Stimulated activated CD8-positive, alpha-beta memory T cell treated with anti-CD3 and anti-CD28 coated beads, Interleukin-7, amount 100 ng/mL, for 4 hours (primary cell): ENCODE measurements around the gene TIPIN.
A peak's percentile ranks its signal among the peaks of the same experiment; 100 is the strongest.

Experiments used
- DNase-seq, 2 donors: peaks; one replicate each; pipeline ENCODE4 v3.0.0-alpha.2; 2020; ENCODE audit warnings: low read depth in 2 of 2

Gene TIPIN

DNA sequence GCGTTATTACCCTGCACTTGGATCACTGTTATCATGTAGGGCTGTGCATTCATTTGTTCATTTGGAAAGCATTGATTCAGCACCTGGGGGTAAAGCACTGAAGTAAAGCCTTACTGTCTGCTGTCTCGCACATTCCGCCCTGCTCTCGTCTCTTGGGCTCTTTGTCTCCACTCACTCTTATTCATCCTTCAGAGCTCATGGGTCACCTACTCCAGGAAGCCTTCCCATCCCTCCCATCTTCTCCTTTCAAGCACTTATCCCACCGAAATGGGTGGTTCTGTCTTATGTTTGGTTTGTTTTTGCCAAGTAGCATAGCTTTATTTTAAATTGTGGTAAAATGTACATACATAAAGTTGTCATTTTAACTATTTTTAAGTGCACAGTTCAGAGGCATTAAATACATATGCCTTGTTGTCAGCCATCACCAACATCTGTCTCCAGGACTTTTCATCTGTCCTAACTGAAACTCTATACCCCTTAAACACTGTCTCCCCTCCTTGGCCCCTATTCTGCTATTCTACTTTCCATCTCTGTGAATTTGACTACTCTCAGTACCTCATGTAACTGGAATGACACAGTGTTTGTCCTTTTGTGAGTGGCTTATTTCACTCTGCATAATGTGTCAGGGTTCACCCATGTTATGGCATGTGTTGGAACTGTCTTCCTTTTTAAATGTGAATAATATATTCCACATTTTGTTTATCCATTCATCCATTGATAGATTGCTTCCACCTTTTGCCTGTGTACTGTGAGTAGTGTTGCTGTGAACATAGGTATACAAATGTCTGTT lies 53.8 kb downstream of the TIPIN start:
- no peak for DNase-seq

DNA sequence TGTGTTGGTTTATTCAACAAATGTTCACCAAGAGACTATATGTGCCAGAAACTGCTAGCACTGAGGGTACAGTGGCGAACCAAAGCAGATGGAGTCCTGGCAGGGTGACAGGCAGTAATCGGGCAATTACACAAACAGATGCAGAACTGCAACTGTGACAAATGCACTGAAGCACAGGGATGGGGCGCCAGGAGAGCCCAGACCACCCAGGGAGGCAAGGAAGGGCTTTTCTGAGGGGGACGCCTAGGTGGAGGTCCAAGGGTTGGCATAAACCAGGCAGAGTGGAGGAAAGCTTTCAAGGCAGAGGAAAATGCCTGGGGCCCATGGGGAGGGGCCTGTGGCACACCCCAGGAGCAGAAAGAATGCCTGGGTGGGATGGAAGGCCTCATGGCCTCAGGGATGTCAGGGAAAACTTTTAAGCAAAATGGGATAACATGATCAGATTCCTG lies 57.7 kb downstream of the TIPIN start:
- DNase-seq = no peak

- no peak for DNase-seq
Observed at GRCh38 chr15:66296186-66296585, 60.3 kb downstream of the TIPIN start.

- DNase-seq = no peak
Observed at GRCh38 chr15:66294932-66295235, 61.6 kb downstream of the TIPIN start.

- DNase-seq = no peak
Observed at GRCh38 chr15:66294157-66294931, 62.1 kb downstream of the TIPIN start.

DNA sequence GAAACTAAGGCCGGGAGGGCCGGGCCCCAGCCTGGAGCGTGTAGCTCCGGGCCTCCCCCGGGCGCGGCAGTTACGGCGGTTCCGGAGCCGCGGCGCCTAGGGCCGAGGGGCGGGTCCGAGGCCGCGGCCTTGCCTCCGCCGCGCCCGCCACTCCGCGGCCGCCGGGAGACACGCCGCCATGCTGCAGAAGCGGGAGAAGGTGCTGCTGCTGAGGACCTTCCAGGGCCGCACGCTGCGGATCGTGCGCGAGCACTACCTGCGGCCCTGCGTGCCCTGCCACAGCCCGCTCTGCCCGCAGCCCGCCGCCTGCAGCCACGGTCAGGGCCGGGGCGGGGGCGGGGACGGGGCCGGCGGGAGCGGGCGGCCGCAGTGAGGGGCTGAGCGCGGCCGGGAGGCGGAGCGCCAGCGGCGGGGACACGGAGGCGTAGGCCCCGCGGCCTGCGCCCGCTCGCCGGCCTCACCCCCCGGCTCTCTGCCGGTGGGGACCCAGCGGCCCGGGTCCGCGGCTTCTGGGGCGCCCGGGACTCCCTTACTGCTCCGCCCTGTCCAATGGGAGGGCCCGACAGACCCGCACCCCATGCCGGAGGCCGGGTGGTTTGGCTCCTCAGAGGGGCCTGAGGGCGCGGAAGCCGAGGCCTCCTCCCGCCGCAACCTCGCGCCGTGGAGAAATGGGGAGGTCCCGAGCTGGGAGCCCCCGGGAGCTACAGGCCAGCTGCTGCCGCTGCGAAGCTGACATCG lies 62.9 kb downstream of the TIPIN start, which contains the start of gene DIS3L:
Gene DIS3L (plus strand): TSS at position 150 of the 738 bp plus-strand sequence. CDS start 29 bp downstream, at position 179.
- DNase-seq = peak; percentile 12 to 52

DNA sequence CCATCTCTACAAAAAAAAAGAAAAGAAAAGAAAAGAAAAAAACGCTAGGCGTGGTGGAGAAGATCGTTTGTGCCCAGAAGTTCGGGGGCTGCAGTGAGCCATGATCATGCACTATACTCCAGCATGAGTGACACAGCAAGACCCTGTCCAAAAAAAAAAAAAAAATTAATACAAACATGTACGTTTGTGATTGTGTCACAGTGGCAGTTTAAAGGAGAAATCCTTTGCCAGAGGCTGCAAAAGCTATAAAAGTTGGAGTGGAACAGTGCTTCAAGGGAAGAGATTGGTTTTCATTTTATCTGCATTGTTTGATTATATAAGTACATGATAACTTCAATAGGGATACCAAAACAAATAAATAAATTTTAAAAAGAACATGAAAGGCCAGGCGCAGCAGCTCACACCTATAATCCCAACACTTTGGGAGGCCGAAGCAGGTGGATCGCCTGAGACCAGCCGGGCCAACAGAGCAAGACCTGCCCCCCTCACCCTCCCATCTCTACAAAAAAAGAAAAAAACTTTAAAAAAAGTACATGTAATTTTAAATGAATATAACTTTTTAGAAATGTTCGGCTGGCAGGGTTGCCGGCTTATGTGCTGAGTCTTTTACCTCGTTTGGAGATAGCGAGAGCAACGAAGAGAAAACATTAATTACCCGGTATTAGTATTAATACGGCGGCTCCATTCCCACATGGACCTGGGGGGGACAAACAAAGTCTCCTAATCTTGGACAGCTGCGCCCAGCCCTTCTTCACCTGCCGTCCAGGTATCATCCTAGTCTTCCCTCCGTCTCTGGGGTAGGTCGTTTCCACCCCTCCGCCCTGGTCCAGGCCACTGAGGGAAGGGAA lies 63.7 kb downstream of the TIPIN start:
- no peak for DNase-seq

DNA sequence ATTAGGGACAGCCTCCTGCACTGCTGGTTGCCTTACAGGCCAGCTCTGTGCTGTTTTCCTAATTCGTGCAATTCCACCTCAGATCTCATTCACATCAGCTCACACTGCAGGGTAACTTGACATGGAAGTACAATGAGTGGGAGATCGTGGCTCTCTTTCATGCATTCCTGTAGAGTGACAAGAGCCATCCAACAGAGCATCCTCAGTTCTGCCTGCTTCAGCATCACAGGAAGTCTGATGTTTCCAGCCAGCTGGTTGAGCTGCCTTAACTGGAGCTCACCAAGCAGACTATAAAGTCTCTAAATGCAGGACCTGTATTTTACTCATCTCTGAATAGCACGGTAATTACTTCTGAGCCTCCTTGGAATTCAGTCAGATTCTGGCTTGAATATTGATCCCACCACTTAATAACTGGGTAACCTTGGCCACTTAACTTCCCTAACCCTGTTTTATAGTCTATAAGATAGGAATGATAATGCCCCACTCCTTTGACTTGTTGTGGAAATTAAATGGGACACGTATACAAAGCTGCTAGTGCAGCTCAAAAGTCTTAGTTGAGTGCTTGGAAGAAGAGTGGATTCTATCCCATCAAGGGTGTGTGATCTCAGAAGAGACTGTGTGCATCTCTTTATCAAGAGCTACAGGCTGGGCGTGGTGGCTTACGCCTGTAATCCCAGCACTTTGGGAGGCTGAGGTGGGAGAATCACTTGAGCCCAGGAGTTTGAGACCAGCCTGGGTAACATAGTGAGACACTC lies 64.5 kb downstream of the TIPIN start:
- DNase-seq = no peak

DNA sequence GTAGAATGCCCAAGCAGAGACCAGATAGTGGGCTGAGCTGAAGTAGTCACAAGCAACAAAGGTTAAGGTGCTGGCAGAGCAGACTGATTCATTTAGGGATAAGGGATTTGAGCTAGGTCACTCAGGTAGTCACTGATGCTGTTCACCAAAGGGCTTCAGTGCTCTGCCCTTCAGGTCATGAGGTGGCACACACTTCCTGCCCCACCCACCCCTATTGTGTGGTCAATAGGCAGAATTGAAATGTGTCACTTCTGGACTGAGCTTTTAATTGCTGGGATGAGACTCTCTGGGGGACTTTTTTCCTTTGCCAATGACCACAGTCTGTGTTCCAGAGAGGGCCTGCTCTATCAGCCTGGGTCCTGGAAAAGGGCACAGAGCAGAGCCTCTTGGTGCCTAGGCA lies 66.0 kb downstream of the TIPIN start:
- no peak for DNase-seq

DNA sequence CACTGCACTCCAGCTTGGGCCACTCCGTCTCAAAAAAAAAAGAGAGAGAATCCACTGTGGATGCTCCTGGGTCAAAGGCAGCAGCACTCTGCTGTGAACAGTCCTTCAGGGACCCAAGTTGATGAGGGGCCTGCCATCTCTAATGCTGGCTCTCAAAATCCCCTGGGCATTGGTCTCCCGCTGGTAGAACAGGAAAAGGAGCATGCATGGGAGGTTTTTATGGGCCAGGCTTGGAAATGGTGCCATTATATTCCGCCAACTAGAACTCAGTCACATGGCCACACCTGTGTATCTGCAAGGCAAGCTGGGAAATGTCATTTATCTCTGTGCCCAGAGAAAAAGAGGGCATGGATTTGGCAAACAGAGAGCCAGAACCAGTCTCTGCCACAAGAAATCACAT lies 66.5 kb downstream of the TIPIN start:
- no peak for DNase-seq

- no peak for DNase-seq
Observed at GRCh38 chr15:66288551-66289185, 67.8 kb downstream of the TIPIN start.

DNA sequence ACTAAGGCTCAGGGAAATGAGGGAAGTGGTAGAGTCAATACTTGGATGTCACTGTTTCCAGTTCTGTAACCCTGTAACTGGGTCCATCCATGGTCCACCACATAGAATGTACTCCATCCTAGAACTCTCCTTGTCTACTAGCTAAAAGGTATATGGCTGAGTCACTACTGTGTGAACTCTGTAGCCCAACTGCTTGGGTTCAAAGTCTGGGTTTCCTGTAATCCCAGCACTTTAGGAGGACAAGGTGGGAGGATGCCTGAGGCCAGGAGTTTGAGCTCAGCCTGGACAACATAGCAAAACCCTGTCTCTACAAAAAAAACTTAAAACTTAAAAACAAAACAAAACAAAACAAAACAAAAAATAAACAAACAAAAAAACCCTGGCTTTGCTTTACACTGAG lies 68.4 kb downstream of the TIPIN start:
- no peak for DNase-seq

DNA sequence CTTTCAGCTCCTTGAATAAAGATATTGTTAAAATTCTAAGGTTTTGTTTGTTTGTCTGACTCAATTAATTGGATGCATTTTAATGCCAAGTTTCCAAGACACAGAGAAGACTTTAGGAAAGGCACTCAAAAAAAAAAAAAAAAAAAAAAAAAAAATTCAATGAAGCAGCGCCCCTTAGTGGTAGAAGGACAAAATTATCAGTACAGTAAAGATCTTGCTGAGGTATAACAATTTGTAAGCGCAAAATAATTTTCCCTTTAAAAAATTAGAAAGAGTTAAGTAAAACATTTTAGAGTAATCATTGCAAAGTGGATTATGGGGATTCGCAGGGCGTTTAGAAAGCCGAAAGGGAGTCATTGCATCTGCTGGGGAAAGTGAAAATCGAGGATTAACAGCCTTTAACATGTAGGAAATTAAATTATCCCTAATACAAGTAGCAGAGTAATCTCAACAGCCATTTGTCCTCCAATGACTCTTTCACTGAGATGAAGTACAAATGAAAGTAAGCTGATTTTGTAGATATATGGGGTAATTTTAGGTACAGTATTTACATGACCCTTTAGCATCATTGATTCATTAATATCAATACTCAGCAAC lies 68.9 kb downstream of the TIPIN start:
- no peak for DNase-seq
